Midbrain (tissue), 1 donor: Measurements from ENCODE around the gene CCT7.
A peak's percentile ranks its signal among the peaks of the same experiment; 100 is the strongest.

Experiments
- DNase-seq: peaks from one replicate; lab custom pipeline; 2025; lab: John Stamatoyannopoulos, UW

Gene CCT7

DNA sequence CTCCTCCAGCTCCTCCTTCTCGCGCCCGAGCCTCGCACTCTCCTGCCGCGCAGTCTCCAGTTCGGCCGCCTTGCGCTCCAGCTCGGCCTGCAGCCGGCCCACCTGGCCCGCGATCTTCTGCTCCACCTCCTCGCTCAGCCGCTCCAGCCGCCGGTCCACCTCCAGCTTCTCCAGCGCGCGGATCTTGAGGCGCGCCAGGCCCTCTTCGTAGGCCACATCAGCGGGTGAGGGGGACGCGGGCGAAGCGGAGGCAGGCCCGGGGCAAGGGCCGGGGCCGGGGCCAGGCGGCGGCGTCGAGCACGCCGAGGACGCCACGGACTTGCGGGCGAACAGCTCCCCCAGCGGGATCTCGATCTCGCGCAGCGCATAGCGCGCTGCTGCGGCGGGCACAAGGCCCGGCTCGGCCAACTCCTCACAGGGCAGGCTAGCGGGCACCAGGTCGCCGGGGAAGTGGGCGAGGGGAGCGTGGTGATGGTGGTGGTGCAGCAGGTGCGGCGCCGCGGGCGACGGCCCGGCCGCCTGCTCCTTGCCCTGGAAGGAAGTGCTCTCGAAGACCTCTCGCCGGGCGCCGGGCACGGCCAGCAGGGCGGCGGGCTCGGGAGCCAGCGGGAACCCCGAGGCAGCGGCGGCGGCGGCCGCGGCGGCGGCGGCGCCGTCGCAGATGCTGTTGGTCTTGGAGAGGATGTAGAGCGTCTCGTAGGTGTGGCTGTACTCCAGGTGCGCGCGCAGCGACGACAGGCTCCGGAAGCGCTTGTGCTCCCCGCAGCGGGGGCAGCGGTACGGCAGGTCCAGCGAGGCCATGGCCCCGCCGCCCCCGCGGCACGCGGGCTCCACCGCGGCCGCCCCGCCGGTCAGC is 35.0 kb downstream of the CCT7 start:
- DNase-seq = no peak

DNA sequence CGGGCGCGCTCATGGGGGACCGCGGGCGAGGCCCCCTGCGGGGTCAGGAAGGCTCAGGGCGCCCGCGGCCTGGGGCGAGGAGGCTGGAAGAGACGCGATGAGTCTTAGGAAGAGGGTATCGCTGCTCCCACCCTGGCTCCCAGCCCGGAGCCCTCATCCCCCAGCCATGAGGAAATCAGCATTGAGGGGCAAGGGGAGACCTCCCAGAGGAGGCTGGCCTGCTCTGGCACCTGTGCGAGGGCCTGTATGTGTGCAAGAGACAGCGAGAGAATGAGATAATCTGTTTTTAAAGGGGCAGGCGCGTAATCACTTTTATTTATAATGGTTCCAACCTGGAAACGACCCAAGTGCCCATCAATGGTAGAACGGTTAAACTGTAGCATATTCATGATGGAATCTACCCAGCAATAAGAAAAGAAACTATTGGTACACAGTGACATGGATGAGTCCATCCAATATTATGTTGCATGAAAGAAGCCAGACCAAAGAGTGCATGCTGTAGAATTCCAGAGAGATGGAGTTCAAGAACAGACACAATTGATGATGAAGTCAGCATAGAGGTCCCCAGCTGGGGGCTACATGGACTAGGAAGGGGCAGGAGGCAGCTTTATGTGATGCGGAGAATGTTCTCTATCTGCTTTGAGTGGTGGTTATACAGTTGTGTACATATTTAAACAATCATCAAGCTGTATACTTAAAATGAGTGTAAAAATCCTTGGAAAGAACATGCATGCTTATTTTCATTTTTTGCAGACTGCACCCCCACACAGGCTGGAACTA is 35.8 kb downstream of the CCT7 start:
- DNase-seq = no peak

DNA sequence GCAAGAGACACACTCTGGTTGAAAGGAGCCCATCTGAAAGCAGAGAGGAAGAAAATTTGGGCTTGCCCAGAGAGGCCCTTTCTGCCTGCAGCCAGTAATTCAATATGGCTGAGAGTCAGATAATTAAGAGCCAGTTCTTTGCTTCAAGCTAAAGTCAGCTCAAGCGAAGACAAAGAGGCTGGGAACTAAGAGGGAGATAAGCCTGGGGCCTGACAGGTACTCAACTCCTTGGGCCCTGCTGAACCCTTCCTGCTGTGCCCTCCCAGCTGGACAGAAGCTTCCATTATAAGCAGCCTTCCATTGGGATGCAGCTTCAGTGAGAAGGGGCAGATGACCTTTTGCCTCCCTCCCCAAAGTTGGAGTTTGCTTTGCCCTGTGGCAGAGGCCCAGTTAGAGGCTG is 38.2 kb downstream of the CCT7 start:
- DNase-seq = no peak

DNA sequence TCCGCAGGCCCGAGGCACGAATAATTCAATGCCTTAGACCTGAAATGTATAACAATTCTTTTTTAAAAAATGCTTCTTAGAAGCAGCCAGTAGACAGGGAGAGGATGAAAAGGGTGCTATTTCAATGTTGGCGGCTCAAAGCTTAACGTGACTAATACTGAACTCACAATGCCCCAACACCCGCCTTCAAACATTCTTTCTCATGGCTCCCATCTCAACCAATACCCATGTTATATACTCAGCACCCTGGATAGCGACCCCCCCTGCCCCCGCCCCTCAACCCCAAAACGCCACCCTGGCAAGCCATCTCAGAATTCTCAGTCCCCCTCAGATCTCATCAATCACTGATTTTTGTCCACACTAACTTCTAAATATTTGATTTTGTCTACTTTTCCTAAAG is 45.7 kb downstream of the CCT7 start:
- DNase-seq = no peak

DNA sequence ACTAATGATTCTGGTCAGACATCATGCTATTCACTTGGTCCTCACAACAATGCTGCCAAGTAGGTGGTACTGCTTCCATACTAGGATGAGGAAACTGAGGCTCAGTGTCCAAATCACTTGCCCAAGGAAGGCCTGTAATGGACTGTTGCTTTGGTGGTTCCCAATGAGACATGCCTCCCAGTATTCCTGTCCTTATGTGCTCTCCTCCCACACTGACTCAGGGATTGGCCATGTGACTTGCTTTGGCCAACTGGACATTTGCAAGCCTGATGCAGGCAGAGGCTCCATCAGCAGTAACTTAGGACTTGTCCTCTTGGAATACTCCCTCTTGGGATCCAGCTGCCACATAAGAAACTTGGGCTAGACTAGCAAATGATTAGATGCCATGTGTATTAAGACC is 47.1 kb downstream of the CCT7 start:
- DNase-seq = no peak

DNA sequence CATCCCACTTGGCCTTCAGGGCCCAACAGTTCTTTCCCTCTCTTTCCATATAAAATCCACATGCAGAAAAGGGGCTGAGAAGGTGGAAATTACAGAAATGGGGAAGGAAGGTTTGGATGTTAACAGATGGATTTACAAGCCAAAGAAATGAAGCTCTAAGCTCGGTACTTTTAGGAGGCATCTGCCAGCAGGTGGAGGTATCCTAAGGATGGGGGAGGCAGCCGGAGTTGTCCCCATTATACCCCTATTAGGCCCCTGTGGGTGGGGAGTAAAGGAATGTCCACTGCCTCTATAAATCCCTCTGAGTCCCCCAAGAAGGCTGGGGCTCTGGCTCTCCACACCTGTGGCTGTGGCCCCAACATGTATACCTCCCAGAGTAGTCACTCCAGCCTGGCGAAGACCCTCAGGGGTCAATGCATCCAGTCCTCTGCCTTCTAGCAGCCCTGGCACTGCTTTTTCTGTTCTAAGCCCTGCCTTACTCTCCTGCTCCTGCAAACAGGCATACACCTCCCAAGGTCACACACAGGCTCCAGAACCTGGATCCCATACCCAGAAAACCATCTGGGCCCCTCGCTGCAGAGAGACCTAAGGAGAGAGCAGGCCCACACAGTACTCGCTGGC is 48.9 kb downstream of the CCT7 start:
- DNase-seq = no peak

DNA sequence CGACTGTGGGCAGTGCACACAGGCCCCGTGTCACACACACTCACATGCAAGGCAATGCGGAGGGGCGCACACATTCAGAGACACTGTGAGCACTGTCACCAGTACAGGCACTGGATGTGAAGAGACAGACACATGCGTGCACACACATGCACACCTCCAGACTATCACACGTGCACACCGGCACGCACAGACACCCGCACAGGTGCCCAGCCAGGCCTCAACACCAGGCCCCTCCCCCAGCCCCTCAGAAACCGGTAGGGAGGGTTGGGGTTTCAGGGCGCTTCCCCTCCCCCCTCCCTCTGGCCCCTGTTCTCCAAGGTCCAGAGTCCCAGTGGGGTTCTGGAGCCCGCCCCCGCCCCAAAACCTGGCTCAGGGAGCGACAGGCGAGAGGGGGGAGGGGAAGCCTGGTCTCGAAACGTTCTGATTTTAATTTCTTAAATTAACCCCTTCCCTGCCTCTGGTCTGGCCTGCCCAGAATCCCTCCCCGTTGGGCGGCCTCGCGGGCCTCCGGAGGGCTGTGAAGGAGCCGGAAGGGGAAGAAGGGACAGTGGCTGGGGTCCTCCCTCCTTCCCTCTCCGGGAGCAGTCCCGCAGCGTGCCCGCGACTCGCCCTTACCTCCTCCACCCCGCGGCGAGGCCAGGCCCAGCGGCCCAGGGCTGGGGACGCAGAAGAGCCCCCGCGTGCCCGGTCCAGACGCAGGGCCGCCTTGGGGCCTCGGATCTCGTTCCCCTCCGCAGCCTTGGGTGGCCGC is 49.6 kb downstream of the CCT7 start:
- DNase-seq = no peak

DNA sequence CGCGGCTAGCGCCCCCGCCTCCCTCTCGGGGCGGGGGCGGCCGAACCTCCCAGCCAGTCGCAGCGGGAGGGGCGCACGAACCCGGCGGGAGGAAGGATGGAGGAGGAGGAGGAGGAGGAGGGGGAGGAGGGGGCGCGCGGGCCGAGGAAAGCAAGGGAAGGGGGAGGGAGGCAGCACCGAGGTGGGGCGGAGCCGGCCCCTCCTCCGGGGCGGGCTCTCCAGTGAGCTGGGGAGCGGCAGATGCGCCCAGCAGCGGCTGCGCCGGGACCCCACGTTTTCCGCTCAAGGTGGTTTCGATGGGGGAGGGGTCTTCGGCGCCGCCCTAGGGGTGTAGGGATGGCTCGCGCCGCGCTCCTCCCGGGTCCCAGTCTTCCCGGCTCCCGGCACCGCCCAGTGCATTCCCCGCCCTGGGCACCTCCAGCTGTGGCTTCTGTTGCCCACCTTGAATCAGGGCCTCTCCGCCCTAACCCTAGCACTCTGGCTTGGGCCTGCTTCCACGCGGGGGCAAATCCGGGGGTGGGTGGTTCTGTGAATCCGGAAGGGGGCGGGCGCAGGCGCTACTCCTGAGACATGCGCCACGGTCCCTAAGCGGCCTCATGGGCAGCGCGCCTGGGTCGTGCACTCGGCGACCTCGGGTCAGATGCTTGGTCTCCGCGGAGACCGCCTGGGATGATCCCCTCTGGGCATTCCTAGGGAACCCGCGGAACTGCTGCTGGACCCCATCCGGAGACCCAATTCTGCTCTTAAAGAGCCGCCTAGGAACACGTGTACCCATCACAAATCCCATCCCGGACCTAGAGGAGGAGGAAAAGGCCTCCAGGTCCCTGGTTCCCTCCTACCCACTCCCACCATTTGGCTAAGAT is 50.4 kb downstream of the CCT7 start, which contains the start of gene FBXO41:
Gene FBXO41 (minus strand): TSS at position 183 of the 863 bp plus-strand sequence. CDS start 14,848 bp downstream, outside the sequence.
- peak; percentile 30 for DNase-seq

DNA sequence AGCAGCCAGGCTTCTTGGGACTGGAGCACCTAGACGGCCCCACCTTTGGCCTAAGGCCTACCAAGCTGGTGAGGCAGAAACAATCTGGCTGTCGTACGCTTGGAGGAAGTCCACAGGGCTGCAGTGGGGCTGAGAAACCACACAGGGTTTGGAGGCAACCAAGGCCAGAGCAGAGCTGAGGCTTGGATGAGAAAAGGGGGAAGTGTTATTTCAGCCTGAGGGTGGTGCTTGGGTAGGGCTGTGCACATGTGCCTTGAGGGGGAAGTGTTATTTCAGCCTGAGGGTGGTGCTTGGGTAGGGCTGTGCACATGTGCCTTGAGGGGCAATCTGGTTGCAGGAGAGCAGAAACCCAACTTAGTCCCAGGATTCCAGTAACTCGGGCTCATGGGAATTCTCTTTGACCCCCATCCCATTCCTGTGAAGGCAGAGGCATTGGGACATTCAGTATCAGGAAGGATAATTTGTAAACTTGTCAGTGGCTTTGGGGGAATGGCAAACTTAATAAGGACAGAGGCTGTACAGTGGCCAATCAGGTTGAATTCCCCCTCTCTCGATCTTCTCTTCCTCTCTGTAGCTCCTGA is 51.1 kb downstream of the CCT7 start:
- no peak for DNase-seq

DNA sequence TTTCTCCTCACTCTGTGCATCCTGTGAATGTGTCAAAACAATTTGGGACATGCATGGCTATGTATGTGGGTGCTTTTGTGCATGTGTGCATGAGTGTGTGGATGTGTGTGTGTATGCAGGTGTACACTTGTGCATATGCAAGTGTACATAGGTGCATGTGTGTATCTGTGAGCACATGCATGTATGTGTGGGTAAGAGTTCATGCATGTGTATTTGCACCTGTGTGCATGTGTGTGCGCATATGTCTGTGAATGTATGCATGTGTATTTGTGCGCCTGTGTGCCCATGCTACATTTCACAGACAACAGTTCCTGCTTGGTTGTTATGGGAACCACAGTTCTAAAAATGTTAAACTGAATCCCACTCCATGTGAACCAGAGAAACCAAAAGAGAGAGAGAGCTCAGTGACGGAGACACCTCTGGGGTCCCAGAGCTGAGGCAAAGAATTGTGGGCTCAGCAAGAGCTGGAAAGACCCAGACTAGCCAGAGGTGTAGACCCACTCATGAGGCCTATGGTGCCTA is 52.1 kb downstream of the CCT7 start:
- DNase-seq = no peak

DNA sequence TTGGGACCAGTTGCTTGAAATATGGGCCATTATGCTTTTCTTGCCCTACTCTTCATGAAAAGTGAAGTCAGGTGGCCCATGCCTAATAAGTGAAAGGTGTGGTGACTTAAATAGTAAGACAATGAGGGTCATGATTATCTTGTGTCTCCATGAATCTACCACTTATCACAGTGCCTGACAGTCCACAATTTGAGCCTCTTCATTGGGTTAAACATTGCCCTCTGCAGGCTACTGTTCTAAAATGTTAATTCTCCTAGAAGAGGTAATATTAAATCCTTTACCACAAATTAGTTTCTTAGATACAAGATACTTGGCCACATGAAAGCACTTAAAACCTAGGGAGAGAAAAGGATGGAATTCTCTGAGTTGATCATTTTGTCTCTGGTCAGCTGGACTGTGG is 55.2 kb downstream of the CCT7 start:
- no peak for DNase-seq

DNA sequence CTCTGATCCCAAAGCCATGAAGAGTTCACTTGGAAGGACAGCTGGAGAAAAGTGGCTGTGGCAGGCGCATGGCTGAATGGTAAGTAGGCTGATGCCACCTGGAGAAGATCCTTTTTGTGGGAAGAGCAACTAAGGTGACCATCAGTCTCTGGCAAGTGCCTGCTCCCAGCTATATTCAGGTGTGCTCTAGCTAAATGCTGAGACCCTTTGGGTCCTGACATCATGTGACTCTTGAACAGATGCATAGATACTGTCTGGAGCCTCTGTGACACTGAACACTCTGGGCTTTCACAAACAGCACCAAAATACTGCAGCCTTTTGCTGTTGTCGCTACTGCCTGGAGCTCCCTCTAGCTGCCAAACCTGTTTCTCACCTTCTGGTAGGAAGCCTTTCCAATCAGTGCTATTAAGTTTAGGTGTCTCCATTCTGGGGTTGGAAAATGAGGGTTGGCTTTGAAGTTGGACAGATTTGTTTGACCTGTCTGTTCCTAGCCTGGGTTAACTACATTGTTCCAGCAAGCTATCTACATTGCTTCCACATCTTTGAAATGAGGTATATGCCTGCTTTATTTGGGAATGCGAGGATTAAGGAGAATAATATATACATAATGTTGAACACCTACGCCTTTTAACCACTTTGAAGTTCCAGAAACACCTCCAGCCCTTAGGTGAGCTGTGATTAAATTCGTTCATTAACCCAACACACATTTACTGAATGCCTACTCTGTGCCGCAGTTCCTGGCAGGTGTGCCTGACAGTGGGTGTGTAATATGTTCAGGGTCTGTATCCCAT is 56.1 kb downstream of the CCT7 start:
- peak; percentile 40 for DNase-seq

DNA sequence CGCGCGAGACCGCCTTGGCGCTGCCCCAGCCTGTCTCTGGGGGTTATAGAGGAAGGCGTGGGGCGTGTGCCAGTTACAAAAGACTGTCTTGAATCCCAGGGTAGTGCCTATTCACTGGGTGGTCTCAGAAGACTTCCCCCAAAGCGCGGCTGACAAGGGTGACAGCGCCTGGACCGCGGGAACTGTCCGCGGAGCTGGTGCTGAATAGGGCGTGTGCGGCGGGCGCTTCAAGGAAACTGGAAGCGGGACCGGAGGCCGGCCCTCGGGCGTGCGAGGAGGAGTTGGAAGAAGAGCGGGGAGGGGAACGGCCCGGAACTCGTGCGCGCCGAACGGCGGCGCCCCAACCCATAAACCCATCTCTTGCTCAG is 57.0 kb downstream of the CCT7 start:
- DNase-seq = no peak

DNA sequence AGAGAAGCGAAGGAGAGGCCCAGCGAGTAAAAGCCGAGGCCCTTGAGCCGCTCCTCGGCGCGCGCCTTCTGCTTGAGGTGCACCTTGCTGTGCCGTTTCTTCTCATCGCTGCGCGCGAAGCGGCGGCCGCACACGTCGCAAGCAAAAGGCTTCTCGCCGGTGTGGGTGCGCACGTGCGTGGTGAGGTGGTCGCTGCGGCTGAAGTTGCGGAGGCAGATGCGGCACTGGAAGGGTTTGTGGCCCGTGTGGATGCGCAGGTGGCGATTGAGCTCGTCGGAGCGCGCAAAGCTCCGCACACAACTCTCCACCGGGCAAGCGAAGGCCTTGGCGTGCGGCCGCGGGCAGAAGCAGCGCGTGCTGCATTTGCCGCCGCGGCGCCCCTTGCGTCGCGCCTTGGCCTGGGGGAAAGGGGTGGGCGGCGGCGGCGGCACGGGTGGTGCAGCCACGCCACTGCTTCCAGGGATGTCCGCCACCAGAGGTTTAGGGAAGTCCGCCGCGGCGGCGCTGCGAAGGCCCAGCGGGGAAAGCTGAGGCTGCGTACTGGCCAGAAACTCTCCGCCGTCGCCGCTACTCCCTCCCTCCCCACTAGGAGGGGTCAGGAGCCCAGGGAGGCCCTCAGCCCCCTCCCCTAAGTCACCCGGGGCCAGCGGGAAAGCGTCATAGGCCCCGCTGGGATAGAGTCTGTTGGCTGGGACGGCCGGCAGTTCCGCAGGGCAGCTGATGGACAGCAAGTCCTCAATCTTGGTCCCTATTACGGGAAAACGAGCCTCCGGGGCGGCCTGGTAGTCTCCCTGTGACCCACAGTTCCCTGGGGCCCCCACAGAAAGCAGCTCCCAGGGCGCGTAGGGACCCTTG is 57.6 kb downstream of the CCT7 start:
- DNase-seq = no peak

DNA sequence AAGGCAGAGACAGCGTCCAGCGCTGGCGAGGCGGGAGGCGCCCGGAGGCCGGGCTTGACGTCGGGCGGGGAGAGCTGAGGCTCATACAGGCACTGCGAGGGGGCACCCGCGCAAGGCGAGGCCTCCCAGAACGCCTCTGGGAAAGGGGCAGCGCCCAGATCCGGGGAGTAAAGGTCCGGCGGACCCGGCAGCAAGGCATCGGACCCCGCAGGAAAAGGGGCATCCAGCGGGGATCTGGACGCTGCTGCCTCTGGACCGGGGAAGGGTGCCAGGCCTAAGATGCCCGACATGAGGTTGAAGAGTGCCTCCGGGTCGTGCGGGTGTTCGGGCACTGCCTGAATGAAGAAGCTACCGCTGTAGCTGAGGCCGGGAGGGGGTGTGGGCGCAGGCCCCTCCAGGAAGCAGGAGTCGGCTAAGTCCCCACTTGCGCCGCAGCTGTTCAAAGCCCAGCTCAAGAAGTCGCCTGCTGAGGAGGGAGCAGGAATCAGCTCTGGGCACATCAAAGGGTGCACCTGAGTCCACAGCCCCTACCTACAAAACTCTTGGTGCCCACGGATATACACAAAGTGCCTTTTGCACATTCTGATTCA is 58.3 kb downstream of the CCT7 start:
- DNase-seq = no peak

DNA sequence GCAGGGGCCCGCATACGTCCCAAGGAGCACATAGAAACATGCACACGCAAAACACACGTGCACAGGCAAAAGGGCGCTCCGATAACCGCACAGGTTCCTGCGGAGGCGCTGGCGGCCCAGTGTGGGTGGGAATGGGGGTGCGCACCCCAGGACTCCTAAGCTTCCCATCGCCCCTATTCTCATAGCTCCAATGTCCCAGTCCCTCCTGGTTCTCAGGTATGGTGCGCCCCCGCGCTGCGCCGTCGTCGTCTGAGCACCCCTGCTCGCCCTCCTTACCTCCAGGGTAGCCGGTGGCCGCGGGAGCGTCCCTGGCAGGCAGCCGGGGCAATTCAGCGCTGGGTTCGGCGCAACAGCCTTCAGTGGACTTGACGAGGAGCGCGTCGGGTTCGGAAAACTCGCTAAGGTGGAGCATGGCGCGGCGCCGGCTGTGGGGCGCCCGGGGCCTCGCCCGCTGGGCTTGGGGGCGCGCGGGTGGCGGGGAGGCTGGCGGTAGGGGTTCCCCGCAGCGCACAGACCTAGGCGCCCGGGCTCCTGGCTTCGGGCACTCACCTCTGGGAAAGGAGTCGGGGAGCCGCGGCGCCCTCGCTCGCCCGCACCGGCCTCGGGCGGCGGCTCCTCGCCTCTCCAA is 58.9 kb downstream of the CCT7 start:
- no peak for DNase-seq

DNA sequence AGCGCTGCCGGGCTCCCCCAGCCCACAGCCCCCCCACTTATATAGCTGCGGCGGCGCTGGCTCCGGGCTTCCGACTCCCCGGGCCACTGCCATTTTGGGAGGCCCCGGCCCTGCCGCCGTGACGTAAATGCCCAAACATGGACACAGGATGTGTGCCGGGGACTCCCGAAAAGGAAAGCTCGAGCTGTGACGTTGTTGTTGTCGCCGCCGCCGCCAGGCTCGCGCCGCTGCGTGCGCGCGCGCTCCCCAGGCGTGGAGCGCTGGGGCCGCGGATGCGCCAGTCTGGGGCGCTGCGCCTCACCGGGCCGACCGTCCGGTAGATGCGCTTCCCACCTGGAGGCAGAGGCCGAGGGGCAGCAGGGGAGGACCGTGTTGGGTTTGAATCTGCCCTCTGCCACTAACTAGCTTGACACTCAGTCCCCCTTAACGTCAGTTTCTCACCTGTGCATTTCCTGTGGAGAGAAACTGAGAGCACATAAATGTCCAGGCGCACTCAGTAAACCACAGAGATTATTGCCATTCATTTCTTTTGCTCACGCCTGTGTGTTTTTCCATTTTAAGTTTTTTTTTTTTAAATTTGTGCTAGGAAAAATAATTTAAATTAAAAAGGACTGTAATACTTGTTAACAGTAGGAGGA is 59.5 kb downstream of the CCT7 start, which contains the start of gene EGR4:
Gene EGR4 (minus strand): TSS at position 15 of the 638 bp plus-strand sequence. CDS start 231 bp downstream, outside the sequence.
- DNase-seq = no peak
